Retinal pigment epithelial cell (primary cell): ENCODE results near the gene ZNF599.

ENCODE experiments used
- DNase-seq: peaks from one replicate; pipeline ENCODE4 v3.0.0-alpha.2; 2010; ENCODE audit warnings: low read depth
- H3K4me3 ChIP-seq: 2 replicates; pipeline ENCODE4 v1.5.1; 2011; ENCODE audit warnings: mild to moderate bottlenecking, low read length, control low read depth, moderate library complexity
- CTCF ChIP-seq: conservative IDR thresholded peaks from 2 replicates; pipeline ENCODE4 v1.5.1; 2011; ENCODE audit warnings: low read depth, low read length, control low read depth, inconsistent platforms

The ZNF599 gene

DNA sequence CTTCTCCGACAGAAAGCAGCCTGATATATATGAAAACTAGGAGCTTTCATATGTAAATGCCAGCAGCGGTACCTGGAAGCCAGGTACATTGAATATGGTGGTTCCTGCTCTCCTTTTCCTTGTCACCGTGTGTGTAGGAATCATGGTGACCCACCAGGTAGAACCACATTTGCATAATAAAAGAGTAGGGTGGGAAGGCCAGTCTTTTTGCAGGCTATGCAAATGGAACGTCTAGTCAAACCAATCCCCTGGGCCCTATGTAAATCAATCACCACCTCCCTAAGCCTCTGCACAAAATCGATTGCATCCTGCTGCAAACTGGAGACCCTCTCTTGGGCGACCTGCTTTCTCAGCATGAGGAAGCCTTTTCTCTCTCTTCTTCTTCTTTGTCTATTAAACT, 61.1 kb downstream of the ZNF599 start:
- DNase-seq, result no peak
- no peak overlapping the region for H3K4me3 ChIP-seq
- no peak for TF ChIP-seq CTCF
